PC-3 (cell line): Measurements from ENCODE around the gene ZIM2. TPM values are rescaled to one million over a fixed set of nuclear protein-coding genes. Genes with fewer than 3 reads are reported as not detected.

ENCODE experiments used
- ATAC-seq: fragments of 200-7000 bp; cut with Tn5 transposase; 2 replicates; pipeline ENCODE4 v1.9.1; 2020; ENCODE audit warnings: mild to moderate bottlenecking, moderate library complexity
- BruUV-seq: library from RNA; stranded (reverse); fragments of 400-500 nt; replicated peaks from 2 replicates; lab custom pipeline; 2021; lab: Mats Ljungman, UMichigan
- CTCF ChIA-PET: fragments of 300-600 bp; sonication (Branson Sonifier 250); formaldehyde crosslinking; loops from one replicate; lab custom pipeline; 2022; ENCODE audit warnings: antibody characterized with exemption; lab: Charles Lee
- POLR2A ChIA-PET: fragments of 300-600 bp; sonication (Branson Sonifier 250); formaldehyde crosslinking; loops from one replicate; lab custom pipeline; 2022; ENCODE audit warnings: antibody characterized with exemption; ENCODE audit not compliant: unreplicated experiment; lab: Charles Lee
- DNase-seq: peaks from one replicate; pipeline ENCODE4 v3.0.0-alpha.2; 2015
- H2AFZ ChIP-seq: fragments of 300-600 bp; sonication (generic); 2 replicates; pipeline ENCODE4 v1.6.0; 2016; ENCODE audit warnings: antibody characterized with exemption, low read length
- H3F3A ChIP-seq: fragments of 300-600 bp; sonication (generic); one replicate; pipeline ENCODE4 v1.6.0; 2017; ENCODE audit warnings: antibody characterized with exemption, low read length, control low read depth, mild to moderate bottlenecking; ENCODE audit not compliant: unreplicated experiment
- H3K27ac ChIP-seq: fragments of 300-600 bp; sonication (generic); 2 replicates; pipeline ENCODE4 v1.5.1; 2016; ENCODE audit warnings: mild to moderate bottlenecking, low read length
- H3K27me3 ChIP-seq: fragments of 300-600 bp; sonication (generic); 2 replicates; pipeline ENCODE4 v1.6.1; 2016; ENCODE audit warnings: low read length, mixed read lengths
- H3K36me3 ChIP-seq: fragments of 300-600 bp; sonication (generic); 2 replicates; pipeline ENCODE4 v1.6.1; 2016; ENCODE audit warnings: low read depth, mixed run types, low read length, mixed read lengths
- H3K4me1 ChIP-seq: fragments of 300-600 bp; sonication (generic); 2 replicates; pipeline ENCODE4 v1.5.1; 2016; ENCODE audit warnings: low read length; ENCODE audit not compliant: insufficient read depth
- H3K4me2 ChIP-seq: fragments of 300-600 bp; sonication (generic); 2 replicates; pipeline ENCODE4 v1.6.0; 2016; ENCODE audit warnings: low read length
- H3K4me3 ChIP-seq: fragments of 300-600 bp; sonication (generic); 2 replicates; pipeline ENCODE4 v1.5.1; 2016; ENCODE audit warnings: mild to moderate bottlenecking, low read length, mixed read lengths
- H3K79me2 ChIP-seq: fragments of 300-600 bp; sonication (generic); 2 replicates; pipeline ENCODE4 v1.6.1; 2017; ENCODE audit warnings: low read length, mixed read lengths
- H3K9ac ChIP-seq: fragments of 300-600 bp; sonication (generic); 2 replicates; pipeline ENCODE4 v1.6.0; 2016; ENCODE audit warnings: mild to moderate bottlenecking, low read length
- H3K9me2 ChIP-seq: fragments of 300-600 bp; sonication (generic); replicated peaks from 2 replicates; pipeline ENCODE4 v1.6.1; 2016; ENCODE audit warnings: mixed run types, low read length, mixed read lengths
- H3K9me3 ChIP-seq: fragments of 300-600 bp; sonication (generic); 2 replicates; pipeline ENCODE4 v1.6.1; 2016; ENCODE audit warnings: low read length, mixed read lengths
- H4K20me1 ChIP-seq: fragments of 300-600 bp; sonication (generic); 2 replicates; pipeline ENCODE4 v1.6.1; 2016; ENCODE audit warnings: low read length, mixed read lengths
- EZH2 ChIP-seq: fragments of 300-600 bp; sonication (generic); IDR thresholded peaks from one replicate; pipeline ENCODE4 v1.6.1; 2017; ENCODE audit warnings: antibody characterized with exemption, mild to moderate bottlenecking, low read length; ENCODE audit not compliant: unreplicated experiment
- EZH2phosphoT487 ChIP-seq: fragments of 300-600 bp; sonication (generic); IDR thresholded peaks from 2 replicates; pipeline ENCODE4 v1.6.1; 2018; ENCODE audit warnings: mild to moderate bottlenecking, antibody characterized with exemption, low read length, borderline replicate concordance
- intact Hi-C: fragments of 100-400 bp; cut with micrococcal nuclease; formaldehyde crosslinking; loops from 2 replicates; pipeline ENCODE4 v1.9.0; 2023
- total RNA-seq: library from RNA; depleted of rRNA; stranded (reverse); fragments of >200 nt; gene quantifications from 2 replicates; pipeline ENCODE4 v1.2.3, GENCODE V29; 2014
- TF ChIP-seq, protein P1 (sequence below): fragments of 300-600 bp; sonication (generic); conservative IDR thresholded peaks from 2 replicates; pipeline ENCODE4 v1.5.1; 2017; ENCODE audit warnings: antibody characterized with exemption, low read depth, mild to moderate bottlenecking, low read length

ZIM2 gene
- total RNA-seq, 1 experiment from 2014 or later = not detected

DNA sequence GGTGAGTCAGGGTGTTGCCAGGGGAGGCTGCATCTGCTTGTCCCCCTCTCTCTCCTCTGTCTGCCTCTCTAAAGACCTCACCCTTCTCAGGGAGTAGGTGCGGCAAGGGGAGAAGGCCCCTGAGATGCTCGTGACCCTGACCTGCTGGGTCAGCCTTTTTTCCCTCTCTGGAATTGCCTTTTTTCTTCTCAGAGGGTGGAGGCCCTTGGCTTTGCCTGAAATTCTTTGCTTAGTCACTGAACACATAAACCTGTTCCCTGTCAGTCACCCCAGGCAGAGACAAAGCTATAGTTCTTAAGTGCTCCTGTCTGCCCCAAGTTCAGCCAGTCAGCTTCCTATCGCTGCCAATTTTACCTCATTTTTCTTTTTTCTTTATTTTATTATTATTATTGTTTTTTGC, 35.2 kb upstream of the ZIM2 start:
- H4K20me1 ChIP-seq = no peaks in the 10 kb centered on the region
- POLR2A ChIA-PET = no interaction called here
- no peaks in the 10 kb centered on the region for H3K79me2 ChIP-seq
- no peak overlapping the region for H3K9ac ChIP-seq
- H3K9me2 ChIP-seq = no peaks in the 10 kb centered on the region
- no peak overlapping the region for H3K4me2 ChIP-seq
- H3K27me3 ChIP-seq = no peaks in the 10 kb centered on the region
- H3F3A ChIP-seq = no peaks in the 10 kb centered on the region
- no peaks in the 10 kb centered on the region for H3K4me1 ChIP-seq
- DNase-seq = no peak
- BruUV-seq = no TSS peak
- no peaks in the 10 kb centered on the region for H3K36me3 ChIP-seq
- intact Hi-C loops = no loop called here
- CTCF ChIA-PET = no interaction called here
- ATAC-seq = no peak
- no peak overlapping the region for H3K4me3 ChIP-seq
- H3K27ac ChIP-seq = no peak overlapping the region
- H3K9me3 ChIP-seq = peaks cover 38% of the 10 kb centered on the region
- no peak for TF ChIP-seq EZH2
- TF ChIP-seq EZH2phosphoT487 = no peak
- TF ChIP-seq, protein P1, sequence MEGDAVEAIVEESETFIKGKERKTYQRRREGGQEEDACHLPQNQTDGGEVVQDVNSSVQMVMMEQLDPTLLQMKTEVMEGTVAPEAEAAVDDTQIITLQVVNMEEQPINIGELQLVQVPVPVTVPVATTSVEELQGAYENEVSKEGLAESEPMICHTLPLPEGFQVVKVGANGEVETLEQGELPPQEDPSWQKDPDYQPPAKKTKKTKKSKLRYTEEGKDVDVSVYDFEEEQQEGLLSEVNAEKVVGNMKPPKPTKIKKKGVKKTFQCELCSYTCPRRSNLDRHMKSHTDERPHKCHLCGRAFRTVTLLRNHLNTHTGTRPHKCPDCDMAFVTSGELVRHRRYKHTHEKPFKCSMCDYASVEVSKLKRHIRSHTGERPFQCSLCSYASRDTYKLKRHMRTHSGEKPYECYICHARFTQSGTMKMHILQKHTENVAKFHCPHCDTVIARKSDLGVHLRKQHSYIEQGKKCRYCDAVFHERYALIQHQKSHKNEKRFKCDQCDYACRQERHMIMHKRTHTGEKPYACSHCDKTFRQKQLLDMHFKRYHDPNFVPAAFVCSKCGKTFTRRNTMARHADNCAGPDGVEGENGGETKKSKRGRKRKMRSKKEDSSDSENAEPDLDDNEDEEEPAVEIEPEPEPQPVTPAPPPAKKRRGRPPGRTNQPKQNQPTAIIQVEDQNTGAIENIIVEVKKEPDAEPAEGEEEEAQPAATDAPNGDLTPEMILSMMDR = no peak
- no peak overlapping the region for H2AFZ ChIP-seq

GRCh38 chr19:56874530-56874929, 34.0 kb upstream of the ZIM2 start:
- no peak for ATAC-seq
- H3K9ac ChIP-seq = no peak overlapping the region
- no peaks in the 10 kb centered on the region for H3K79me2 ChIP-seq
- no peak overlapping the region for H2AFZ ChIP-seq
- no peaks in the 10 kb centered on the region for H3K27me3 ChIP-seq
- no peak overlapping the region for H3K4me3 ChIP-seq
- H3K36me3 ChIP-seq = no peaks in the 10 kb centered on the region
- H3K9me3 ChIP-seq = peaks cover 41% of the 10 kb centered on the region
- H3K4me1 ChIP-seq = no peaks in the 10 kb centered on the region
- ChIA-PET CTCF (no interaction called here), POLR2A (no interaction called here)
- H3K9me2 ChIP-seq = no peaks in the 10 kb centered on the region
- H3K27ac ChIP-seq = no peak overlapping the region
- no peak overlapping the region for H3K4me2 ChIP-seq
- H3F3A ChIP-seq = no peaks in the 10 kb centered on the region
- TF ChIP-seq, protein P1 = no peak
- no peak for TF ChIP-seq EZH2
- no peak for TF ChIP-seq EZH2phosphoT487
- DNase-seq = no peak
- no TSS peak for BruUV-seq
- intact Hi-C loops = no loop called here
- H4K20me1 ChIP-seq = no peaks in the 10 kb centered on the region

DNA sequence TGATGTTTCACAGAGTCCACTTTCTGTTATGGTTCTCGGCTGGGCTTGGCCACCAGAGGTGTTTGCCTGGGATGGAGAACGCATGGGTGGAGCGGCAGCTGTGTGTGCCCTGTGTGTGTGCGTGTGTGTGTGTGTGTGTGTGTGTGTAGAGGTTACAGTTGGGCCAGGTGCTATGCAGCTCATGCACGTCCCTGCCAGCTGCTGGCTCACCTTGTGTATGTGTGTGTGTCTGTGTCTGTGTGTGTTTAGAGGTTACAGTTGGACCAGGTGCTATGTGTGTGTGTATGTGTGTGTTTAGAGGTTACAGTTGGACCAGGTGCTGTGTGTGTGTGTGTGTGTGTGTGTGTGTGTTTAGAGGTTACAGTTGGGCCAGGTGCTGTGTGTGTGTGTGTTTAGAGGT, 33.0 kb upstream of the ZIM2 start:
- H4K20me1 ChIP-seq = no peaks in the 10 kb centered on the region
- TF ChIP-seq EZH2phosphoT487 (no peak), EZH2 (no peak)
- TF ChIP-seq, protein P1 = no peak
- CTCF ChIA-PET = no interaction called here
- no peaks in the 10 kb centered on the region for H3F3A ChIP-seq
- no peak overlapping the region for H3K4me3 ChIP-seq
- POLR2A ChIA-PET = no interaction called here
- no peak overlapping the region for H3K27ac ChIP-seq
- H3K9me2 ChIP-seq = no peaks in the 10 kb centered on the region
- H3K79me2 ChIP-seq = no peaks in the 10 kb centered on the region
- H3K4me2 ChIP-seq = no peak overlapping the region
- H3K4me1 ChIP-seq = no peaks in the 10 kb centered on the region
- intact Hi-C loops = no loop called here
- DNase-seq (no peak), ATAC-seq (no peak)
- no peaks in the 10 kb centered on the region for H3K27me3 ChIP-seq
- H3K36me3 ChIP-seq = no peaks in the 10 kb centered on the region
- peaks cover 43% of the 10 kb centered on the region for H3K9me3 ChIP-seq
- H3K9ac ChIP-seq = no peak overlapping the region
- no TSS peak for BruUV-seq
- no peak overlapping the region for H2AFZ ChIP-seq
